Sigmoid colon (tissue), 4 donors: ENCODE results near the gene ENHO.

ENCODE experiments used
- EP300 ChIP-seq, 4 donors: sonication (generic); formaldehyde crosslinking; IDR thresholded peaks; one replicate each; pipeline ENCODE4 v1.6.1; 2017; ENCODE audit warnings: antibody characterized with exemption in 4 of 4
- POLR2A ChIP-seq, 2 donors: fragments of 450-650 bp; IDR thresholded peaks; one replicate each; pipeline ENCODE4 v1.6.1; 2016; ENCODE audit warnings: antibody characterized with exemption in 2 of 2, mild to moderate bottlenecking in 2 of 2, moderate library complexity in 2 of 2
- POLR2AphosphoS5 ChIP-seq, 4 donors: sonication (generic); formaldehyde crosslinking; IDR thresholded peaks; one replicate each; pipeline ENCODE4 v1.6.1; 2017; ENCODE audit warnings: antibody characterized with exemption in 4 of 4
- TF ChIP-seq, protein P1 (sequence below), 4 experiments: fragments of 450-650 bp in 3 of 4; fragments of 200-600 bp in 1 of 4; IDR thresholded peaks; one replicate each; pipeline ENCODE4 v1.5.1; 2016 to 2019; ENCODE audit warnings: antibody characterized with exemption in 4 of 4, mild to moderate bottlenecking in 3 of 4, moderate library complexity in 2 of 4

DNA sequence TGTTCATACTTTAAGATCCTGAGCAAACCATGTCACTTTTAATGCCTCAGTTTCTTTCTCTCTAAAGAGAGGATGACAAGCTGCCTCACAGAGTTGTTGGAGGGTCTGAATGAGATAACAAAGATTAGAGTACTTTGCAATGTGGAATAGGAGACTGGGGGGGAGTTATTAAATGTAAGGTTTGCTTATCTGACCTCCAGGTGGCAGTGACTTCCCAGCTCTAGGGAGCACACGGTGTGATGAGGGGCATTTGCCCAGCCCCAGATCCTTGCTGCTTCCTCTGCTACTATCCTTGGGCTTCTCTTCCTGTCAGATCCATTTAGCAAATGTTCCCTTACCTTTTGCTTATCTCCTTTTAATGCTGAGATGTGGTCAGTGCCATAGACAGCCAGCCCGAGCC, 30.7 kb downstream of the ENHO start:
- TF ChIP-seq EP300 (IDR thresholded peaks at IDR 0.05), result no peak
- TF ChIP-seq, protein P1, sequence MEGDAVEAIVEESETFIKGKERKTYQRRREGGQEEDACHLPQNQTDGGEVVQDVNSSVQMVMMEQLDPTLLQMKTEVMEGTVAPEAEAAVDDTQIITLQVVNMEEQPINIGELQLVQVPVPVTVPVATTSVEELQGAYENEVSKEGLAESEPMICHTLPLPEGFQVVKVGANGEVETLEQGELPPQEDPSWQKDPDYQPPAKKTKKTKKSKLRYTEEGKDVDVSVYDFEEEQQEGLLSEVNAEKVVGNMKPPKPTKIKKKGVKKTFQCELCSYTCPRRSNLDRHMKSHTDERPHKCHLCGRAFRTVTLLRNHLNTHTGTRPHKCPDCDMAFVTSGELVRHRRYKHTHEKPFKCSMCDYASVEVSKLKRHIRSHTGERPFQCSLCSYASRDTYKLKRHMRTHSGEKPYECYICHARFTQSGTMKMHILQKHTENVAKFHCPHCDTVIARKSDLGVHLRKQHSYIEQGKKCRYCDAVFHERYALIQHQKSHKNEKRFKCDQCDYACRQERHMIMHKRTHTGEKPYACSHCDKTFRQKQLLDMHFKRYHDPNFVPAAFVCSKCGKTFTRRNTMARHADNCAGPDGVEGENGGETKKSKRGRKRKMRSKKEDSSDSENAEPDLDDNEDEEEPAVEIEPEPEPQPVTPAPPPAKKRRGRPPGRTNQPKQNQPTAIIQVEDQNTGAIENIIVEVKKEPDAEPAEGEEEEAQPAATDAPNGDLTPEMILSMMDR (IDR thresholded peaks at IDR 0.05), result no peak
- TF ChIP-seq POLR2A (IDR thresholded peaks at IDR 0.05), result no peak
- no peak for TF ChIP-seq POLR2AphosphoS5 (IDR thresholded peaks at IDR 0.05)
